Omental fat pad (tissue), 4 donors: ENCODE results near the gene TCFL5. TPM values are rescaled to one million over a fixed set of nuclear protein-coding genes. Genes with fewer than 3 reads are reported as not detected.

ENCODE experiments used
- ATAC-seq: fragments of 150-250 bp; one replicate; pipeline ENCODE4 v1.9.1; 2016; ENCODE audit warnings: mild to moderate bottlenecking, moderate library complexity; ENCODE audit not compliant: low FRiP score
- DNase-seq: peaks from one replicate; pipeline ENCODE4 v3.0.0-alpha.2; 2019; ENCODE audit warnings: low spot score
- small RNA-seq: library from RNA; depleted of rRNA; stranded (forward); fragments of <200 nt; gene quantifications from one replicate; pipeline ENCODE3, GENCODE V24; 2016
- total RNA-seq, 4 donors: library from RNA; depleted of rRNA; stranded (reverse); fragments of >200 nt; gene quantifications; one replicate each; pipeline ENCODE4 v1.1.0, GENCODE V29; 2016
- TF ChIP-seq, protein P1 (sequence below), 3 donors: fragments of 450-650 bp; IDR thresholded peaks; one replicate each; pipeline ENCODE4 v1.5.1; 2016 to 2017; ENCODE audit warnings: antibody characterized with exemption in 3 of 3, mild to moderate bottlenecking in 3 of 3, moderate library complexity in 2 of 3

The TCFL5 gene
- total RNA-seq, 4 donors from 2014 or later, result 6.1 to 7.7 (median 6.3) TPM

DNA sequence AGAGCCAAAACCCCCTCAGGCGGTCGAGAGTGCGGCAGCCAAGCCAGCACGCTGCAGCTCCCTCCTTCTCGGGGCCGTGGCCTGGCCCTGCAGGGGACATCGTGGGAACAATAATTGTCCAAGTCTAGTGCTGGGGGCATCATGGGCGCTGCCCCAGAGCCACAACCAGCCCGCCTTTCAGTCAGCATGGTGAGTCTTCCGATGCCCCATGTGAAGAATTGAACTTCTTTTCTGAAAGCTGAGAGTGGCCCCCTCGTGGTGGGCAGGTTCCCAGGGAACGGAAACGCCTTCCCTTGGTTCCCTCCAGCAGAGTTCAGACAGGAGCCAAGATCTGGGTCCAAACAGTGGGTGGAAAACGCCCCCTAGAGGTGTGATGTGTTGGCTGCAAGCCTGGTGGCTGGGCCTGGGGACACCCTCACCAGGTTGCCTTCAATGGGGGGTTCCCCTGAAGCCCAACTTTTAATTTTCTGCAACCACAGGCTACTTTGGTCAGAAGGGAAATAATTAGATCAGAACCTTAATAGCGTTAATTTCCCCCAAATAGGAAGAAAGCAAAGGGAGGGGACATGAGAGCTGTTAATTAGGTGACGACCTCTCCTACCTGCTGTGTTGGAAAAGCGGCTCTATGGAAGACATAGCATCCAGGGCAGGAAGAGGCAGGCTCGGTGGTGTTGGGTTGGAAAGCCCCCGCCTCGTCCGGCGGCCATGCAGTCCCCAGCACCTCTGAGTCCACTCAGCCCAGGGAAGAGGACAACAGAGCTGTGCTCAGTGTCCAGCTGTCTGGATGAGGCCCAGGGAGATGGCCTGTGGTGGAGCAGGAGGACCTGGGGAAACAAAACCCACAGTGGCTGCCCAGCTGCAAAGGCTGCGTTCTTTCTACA, 70.1 kb downstream of the TCFL5 start:
- peak; percentile 54 for DNase-seq
- peak; percentile 34 for ATAC-seq

More for the DNA sequence above, 70.1 kb downstream of the TCFL5 start:
- TF ChIP-seq, protein P1, sequence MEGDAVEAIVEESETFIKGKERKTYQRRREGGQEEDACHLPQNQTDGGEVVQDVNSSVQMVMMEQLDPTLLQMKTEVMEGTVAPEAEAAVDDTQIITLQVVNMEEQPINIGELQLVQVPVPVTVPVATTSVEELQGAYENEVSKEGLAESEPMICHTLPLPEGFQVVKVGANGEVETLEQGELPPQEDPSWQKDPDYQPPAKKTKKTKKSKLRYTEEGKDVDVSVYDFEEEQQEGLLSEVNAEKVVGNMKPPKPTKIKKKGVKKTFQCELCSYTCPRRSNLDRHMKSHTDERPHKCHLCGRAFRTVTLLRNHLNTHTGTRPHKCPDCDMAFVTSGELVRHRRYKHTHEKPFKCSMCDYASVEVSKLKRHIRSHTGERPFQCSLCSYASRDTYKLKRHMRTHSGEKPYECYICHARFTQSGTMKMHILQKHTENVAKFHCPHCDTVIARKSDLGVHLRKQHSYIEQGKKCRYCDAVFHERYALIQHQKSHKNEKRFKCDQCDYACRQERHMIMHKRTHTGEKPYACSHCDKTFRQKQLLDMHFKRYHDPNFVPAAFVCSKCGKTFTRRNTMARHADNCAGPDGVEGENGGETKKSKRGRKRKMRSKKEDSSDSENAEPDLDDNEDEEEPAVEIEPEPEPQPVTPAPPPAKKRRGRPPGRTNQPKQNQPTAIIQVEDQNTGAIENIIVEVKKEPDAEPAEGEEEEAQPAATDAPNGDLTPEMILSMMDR (IDR thresholded peaks at IDR 0.05), result peak in 2 of 3 donors; percentile 66 to 70

Small RNAs within 50 kb of the gene (small RNA-seq; reads per million reads assigned to genes)
- gene DPH3P1, result not detected

Other genes starting within 250 kb of the TCFL5 start
- 10 to 100 TPM; 26.1 to 67.4 (median 55.6) TPM for gene SLCO4A1, start 219.3 kb downstream of the TCFL5 start, total RNA-seq
- under 1 TPM in 2 of 4 donors, not detected in 2; 0.24 to 0.25 TPM for gene NTSR1, start 153.0 kb downstream of the TCFL5 start, total RNA-seq
- gene MRGBP, start 65.3 kb downstream of the TCFL5 start, total RNA-seq, result 10 to 100 TPM in 2 of 4 donors, 1 to 10 TPM in 2; 8.0 to 10.4 (median 9.1) TPM
- gene OGFR, start 57.0 kb downstream of the TCFL5 start, total RNA-seq, result 10 to 100 TPM; 34.0 to 84.2 (median 52.8) TPM
- gene COL9A3, start 44.8 kb downstream of the TCFL5 start, total RNA-seq, result 1 to 10 TPM; 2.3 to 6.3 (median 3.6) TPM
- gene DIDO1, start 64.7 kb upstream of the TCFL5 start, total RNA-seq, result 10 to 100 TPM; 40.6 to 64.4 (median 54.1) TPM
- gene GID8, start 76.3 kb upstream of the TCFL5 start, total RNA-seq, result 10 to 100 TPM; 21.7 to 33.4 (median 25.5) TPM
- 10 to 100 TPM in 1 of 4 donors, 1 to 10 TPM in 3; 1.6 to 10.7 (median 2.5) TPM for gene SLC17A9, start 90.9 kb upstream of the TCFL5 start, total RNA-seq
- gene BHLHE23, start 145.1 kb upstream of the TCFL5 start, total RNA-seq, result not detected